CD14-positive monocyte (primary cell): ENCODE data around the gene KCNQ1. TPM values are rescaled to one million over a fixed set of nuclear protein-coding genes. Genes with fewer than 3 reads are reported as not detected.
A peak's percentile ranks its signal among the peaks of the same experiment; 100 is the strongest.

Source experiments
- DNase-seq, 3 donors: peaks; one replicate each; pipeline ENCODE4 v3.0.0-alpha.2; 2011 to 2022
- H2AFZ ChIP-seq: 2 replicates; pipeline ENCODE4 v1.6.0; 2012; ENCODE audit warnings: mild to moderate bottlenecking, low read depth, low read length, inconsistent platforms; ENCODE audit not compliant: insufficient read depth, poor library complexity, severe bottlenecking
- H3K27ac ChIP-seq, 2 donors: 1 replicate in 1 of 2; 2 replicates in 1 of 2; pipeline ENCODE4 v1.5.1; 2012 to 2013; ENCODE audit warnings: low read length in 2 of 2, control low read depth in 1 of 2, inconsistent platforms in 1 of 2, low read depth in 1 of 2, mild to moderate bottlenecking in 1 of 2
- H3K27me3 ChIP-seq, 2 donors: one replicate each; pipeline versions ENCODE4 v1.6.0 to v1.6.1; 2011 to 2013; ENCODE audit warnings: low read length in 2 of 2; ENCODE audit not compliant: control insufficient read depth in 2 of 2, insufficient read depth in 2 of 2
- H3K36me3 ChIP-seq, 2 donors: replicated peaks in 1 of 2; 1 replicate in 1 of 2; 2 replicates in 1 of 2; pipeline versions ENCODE4 v1.5.1 to v1.6.1; 2012 to 2013; ENCODE audit warnings: low read length in 2 of 2, control low read depth in 1 of 2, inconsistent platforms in 1 of 2, mild to moderate bottlenecking in 1 of 2; ENCODE audit not compliant: insufficient read depth in 2 of 2, control insufficient read depth in 1 of 2
- H3K4me1 ChIP-seq, 2 donors: 1 replicate in 1 of 2; 2 replicates in 1 of 2; pipeline versions ENCODE4 v1.5.1 to v1.6.1; 2012 to 2013; ENCODE audit warnings: low read length in 2 of 2, control low read depth in 1 of 2, inconsistent platforms in 1 of 2, mild to moderate bottlenecking in 1 of 2, moderate library complexity in 1 of 2; ENCODE audit not compliant: insufficient read depth in 2 of 2, control insufficient read depth in 1 of 2
- H3K4me2 ChIP-seq: replicated peaks from 2 replicates; pipeline ENCODE3; 2012; ENCODE audit warnings: low read length, moderate library complexity, mild to moderate bottlenecking; ENCODE audit not compliant: poor library complexity, severe bottlenecking; ENCODE audit errors: extremely low read depth
- H3K4me3 ChIP-seq, 3 experiments: fragments of 200-600 bp in 1 of 3; sonication (generic) in 1 of 3; replicated peaks in 1 of 3; 1 replicate in 2 of 3; 2 replicates in 1 of 3; pipeline ENCODE4 v1.5.1; 2011 to 2013; ENCODE audit warnings: low read length in 3 of 3, mild to moderate bottlenecking in 3 of 3, control low read depth in 2 of 3, low read depth in 2 of 3, inconsistent platforms in 1 of 3, moderate library complexity in 1 of 3
- H3K79me2 ChIP-seq: 2 replicates; pipeline ENCODE4 v1.6.0; 2012; ENCODE audit warnings: mild to moderate bottlenecking, control low read depth, inconsistent platforms, low read length, moderate library complexity; ENCODE audit not compliant: insufficient read depth
- H3K9ac ChIP-seq: 2 replicates; pipeline ENCODE4 v1.6.0; 2017; ENCODE audit warnings: low read length, mild to moderate bottlenecking; ENCODE audit not compliant: insufficient read depth, poor library complexity, severe bottlenecking
- H3K9me3 ChIP-seq, 2 donors: replicated peaks in 1 of 2; 1 replicate in 1 of 2; 2 replicates in 1 of 2; pipeline versions ENCODE4 v1.5.1 to v1.6.1; 2012 to 2013; ENCODE audit warnings: low read length in 2 of 2, control low read depth in 1 of 2; ENCODE audit not compliant: control insufficient read depth in 1 of 2, insufficient read depth in 1 of 2
- H4K20me1 ChIP-seq: 2 replicates; pipeline ENCODE4 v1.6.0; 2012; ENCODE audit warnings: mild to moderate bottlenecking, low read length, control low read depth, moderate library complexity; ENCODE audit not compliant: insufficient read depth
- H3K27ac Mint-ChIP-seq, 7 donors: one replicate each; pipeline ENCODE4 v1.8.0; 2020; ENCODE audit warnings: mild to moderate bottlenecking in 7 of 7, mixed read lengths in 7 of 7, moderate library complexity in 6 of 7, inconsistent platforms in 2 of 7
- H3K27me3 Mint-ChIP-seq, 3 donors: one replicate each; pipeline ENCODE4 v1.8.0; 2021 to 2022; ENCODE audit warnings: low read depth in 3 of 3, mild to moderate bottlenecking in 3 of 3, mixed read lengths in 3 of 3, moderate library complexity in 3 of 3, inconsistent platforms in 1 of 3
- H3K36me3 Mint-ChIP-seq, 2 donors: one replicate each; pipeline ENCODE4 v1.8.0; 2020; ENCODE audit warnings: mixed read lengths in 2 of 2, inconsistent platforms in 1 of 2, mild to moderate bottlenecking in 1 of 2
- H3K4me1 Mint-ChIP-seq: one replicate; pipeline ENCODE4 v1.8.0; 2020; ENCODE audit warnings: mild to moderate bottlenecking, mixed read lengths
- H3K4me3 Mint-ChIP-seq, 2 donors: one replicate each; pipeline ENCODE4 v1.8.0; 2020; ENCODE audit warnings: mild to moderate bottlenecking in 2 of 2, mixed read lengths in 2 of 2, moderate library complexity in 1 of 2
- H3K9me3 Mint-ChIP-seq, 7 donors: one replicate each; pipeline ENCODE4 v1.8.0; 2020 to 2022; ENCODE audit warnings: mixed read lengths in 7 of 7, mild to moderate bottlenecking in 6 of 7, moderate library complexity in 6 of 7, inconsistent platforms in 2 of 7
- CTCF ChIP-seq: fragments of 200-600 bp; IDR thresholded peaks from one replicate; pipeline ENCODE4 v1.8.0; 2022; ENCODE audit warnings: antibody characterized with exemption, mild to moderate bottlenecking
- WGBS: methylation state at CpG from one replicate; pipeline ENCODE4 v1.1.5; 2013; ENCODE audit warnings: missing lambda C conversion rate; ENCODE audit not compliant: insufficient coverage; 5-methylcytosine and 5-hydroxymethylcytosine counted together
- intact Hi-C, 2 donors: fragments of 100-400 bp; cut with micrococcal nuclease; formaldehyde crosslinking; loops; one replicate each; pipeline versions ENCODE4 v1.15.0 to v1.15.1; 2023
- polyA plus RNA-seq, 3 donors: library from polyadenylated mRNA; depleted of rRNA in 1 of 3; unstranded in 2 of 3; stranded (reverse) in 1 of 3; fragments of 300-500 nt in 2 of 3; fragments of >200 nt in 1 of 3; fragmentation: Illumina TruSeq in 2 of 3; gene quantifications; 1 replicate in 2 of 3; 2 replicates in 1 of 3; pipeline ENCODE4 v1.2.3, GENCODE V29; 2012 to 2021

KCNQ1 gene
- polyA plus RNA-seq, 3 donors = 14.9 to 31.8 (median 21.6) TPM

GRCh38 chr11:2684581-2684980 lies 239.8 kb downstream of the KCNQ1 start:
- H3K9ac ChIP-seq = no peak overlapping the region
- H3K27ac ChIP-seq = no peak overlapping the region
- peaks cover 21 to 34% of the 10 kb centered on the region in 2 donors for H3K36me3 Mint-ChIP-seq
- no peaks in the 10 kb centered on the region for H3K27me3 ChIP-seq
- no peak overlapping the region for H3K4me3 ChIP-seq
- H3K27me3 Mint-ChIP-seq = no peaks in the 10 kb centered on the region
- no CpG with 5 or more reads among the region's 1 CpG for WGBS
- DNase-seq = no peak
- H3K36me3 ChIP-seq = peaks cover 23 to 53% of the 10 kb centered on the region in 2 donors
- no peak for TF ChIP-seq CTCF
- no peak overlapping the region for H3K4me2 ChIP-seq
- H3K4me1 Mint-ChIP-seq = peaks cover 14% of the 10 kb centered on the region
- peak overlapping the region in 1 of 7 donors; percentile 11 for H3K27ac Mint-ChIP-seq
- H4K20me1 ChIP-seq = peaks cover 82% of the 10 kb centered on the region
- H3K4me1 ChIP-seq = peaks cover 10 to 11% of the 10 kb centered on the region in 2 donors
- no peak overlapping the region for H2AFZ ChIP-seq
- intact Hi-C loops = no loop called here
- peaks cover 0 to 2% (median 0%) of the 10 kb centered on the region in 7 donors for H3K9me3 Mint-ChIP-seq
- H3K4me3 Mint-ChIP-seq = no peak overlapping the region
- no peaks in the 10 kb centered on the region for H3K9me3 ChIP-seq
- no peaks in the 10 kb centered on the region for H3K79me2 ChIP-seq

GRCh38 chr11:2685051-2685450 lies 240.2 kb downstream of the KCNQ1 start:
- Histone ChIP-seq H3K36me3 (peaks cover 23 to 58% of the 10 kb centered on the region in 2 donors), H3K4me3 (no peak overlapping the region), H3K9me3 (no peaks in the 10 kb centered on the region), H3K4me2 (no peak overlapping the region), H3K4me1 (peaks cover 10 to 11% of the 10 kb centered on the region in 2 donors), H4K20me1 (peaks cover 86% of the 10 kb centered on the region), H3K27ac (no peak overlapping the region), H3K27me3 (no peaks in the 10 kb centered on the region), H3K79me2 (no peaks in the 10 kb centered on the region), H3K9ac (no peak overlapping the region), H2AFZ (no peak overlapping the region)
- peaks cover 14% of the 10 kb centered on the region for H3K4me1 Mint-ChIP-seq
- intact Hi-C loops = no loop called here
- no peak overlapping the region for H3K27ac Mint-ChIP-seq
- no peaks in the 10 kb centered on the region for H3K27me3 Mint-ChIP-seq
- TF ChIP-seq CTCF = no peak
- H3K36me3 Mint-ChIP-seq = peaks cover 23 to 36% of the 10 kb centered on the region in 2 donors
- H3K9me3 Mint-ChIP-seq = peaks cover 0 to 2% (median 0%) of the 10 kb centered on the region in 7 donors
- H3K4me3 Mint-ChIP-seq = no peak overlapping the region
- DNase-seq = no peak
- 93% methylated on average over 5 of the region's 6 CpGs for whole genome bisulfite sequencing
